Measurements from ENCODE around the gene PRRC2C.

The PRRC2C gene

GRCh38 chr1:171635661-171636060, 150.3 kb downstream of the PRRC2C start:
- DNase-seq: no peak

DNA sequence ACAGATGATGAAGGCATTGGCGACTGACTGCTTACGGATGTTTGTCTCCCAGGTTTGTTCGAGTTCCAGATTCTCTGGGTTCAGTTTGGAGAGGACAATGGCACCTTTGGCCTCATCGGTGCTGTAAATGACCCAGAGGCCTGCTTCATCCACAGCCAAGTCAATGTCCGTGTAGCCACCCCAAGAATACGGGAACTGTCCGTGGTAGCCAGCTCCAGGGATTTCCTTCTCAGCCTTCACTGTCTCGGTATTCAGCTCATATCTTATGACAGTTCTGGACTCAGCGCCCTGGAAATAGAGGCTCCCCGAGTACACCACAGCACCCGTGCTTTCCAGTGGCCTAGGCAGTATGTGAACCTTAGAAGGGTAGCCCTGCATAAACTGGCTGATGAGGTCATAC, 150.8 kb downstream of the PRRC2C start:
- DNase-seq: no peak

DNA sequence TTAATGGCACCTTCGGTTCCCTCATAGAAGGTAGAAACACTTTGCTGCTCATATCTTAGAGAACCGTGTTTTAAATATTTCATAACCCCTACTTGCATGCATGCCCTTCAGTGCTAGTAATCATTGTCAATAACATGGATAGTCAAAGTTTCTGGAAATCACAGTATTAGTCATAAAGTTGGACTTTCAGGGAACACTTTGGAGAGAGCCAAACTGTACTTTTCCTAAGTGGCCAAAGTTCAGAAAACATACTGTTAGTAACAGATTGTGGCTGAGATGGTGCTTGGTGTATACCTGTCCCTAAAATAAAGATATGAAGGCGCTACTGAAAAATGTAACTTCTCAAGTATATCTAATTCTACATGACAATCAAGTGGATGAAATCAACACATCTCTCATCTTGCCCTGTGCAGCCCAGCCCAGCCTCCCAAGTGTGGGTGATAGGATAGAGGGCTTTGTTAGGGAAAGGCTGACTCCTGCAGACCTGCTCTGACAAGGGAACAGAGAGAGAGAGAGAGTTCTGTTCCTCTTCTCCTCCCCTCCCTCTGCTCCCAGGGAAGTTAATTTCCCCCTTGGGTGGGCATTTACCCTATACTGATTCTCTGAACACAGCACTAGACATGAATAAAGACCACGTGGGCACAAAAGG, 152.7 kb downstream of the PRRC2C start:
- no peak for DNase-seq

GRCh38 chr1:171640225-171640624, 154.9 kb downstream of the PRRC2C start:
- no peak for DNase-seq

- no peak for DNase-seq
Observed at GRCh38 chr1:171641076-171641864, 155.9 kb downstream of the PRRC2C start.

DNA sequence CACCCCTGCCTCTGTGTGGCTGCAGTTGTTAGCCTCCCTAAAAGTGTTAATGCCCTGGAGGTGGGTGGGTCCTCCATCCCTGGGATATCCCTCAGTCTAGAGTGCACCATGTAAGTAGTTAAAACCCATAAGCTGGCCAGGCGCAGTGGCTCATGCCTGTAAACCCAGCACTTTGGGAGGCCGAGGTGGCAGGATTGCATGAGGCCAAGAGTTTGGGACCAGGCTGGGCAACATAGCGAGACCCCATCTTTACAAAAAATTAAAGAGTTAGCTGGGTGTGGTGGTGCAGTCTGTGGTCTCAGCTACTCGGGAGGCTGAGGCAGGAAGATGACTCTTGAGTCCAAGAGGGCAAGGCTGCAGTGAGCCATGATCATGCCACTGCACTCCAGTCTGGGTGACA, 156.9 kb downstream of the PRRC2C start:
- no peak for DNase-seq
